H1 (cell line): Measurements from ENCODE around the gene NXN. TPM values are rescaled to one million over a fixed set of nuclear protein-coding genes. Genes with fewer than 3 reads are reported as not detected.

Experiments
- CTCF ChIA-PET: fragments of 300-600 bp; sonication (Branson Sonifier 250); formaldehyde crosslinking; loops from one replicate; lab custom pipeline; 2021; ENCODE audit not compliant: partially characterized antibody; lab: Charles Lee
- POLR2A ChIA-PET: fragments of 300-600 bp; sonication (Branson Sonifier 250); formaldehyde crosslinking; loops from one replicate; lab custom pipeline; 2021; ENCODE audit warnings: inconsistent platforms; ENCODE audit not compliant: partially characterized antibody; lab: Charles Lee
- DNase-seq, 2 experiments: peaks; one replicate each; pipeline versions ENCODE4 v3.0.0 to v3.0.0-alpha.2; 2010 to 2022; ENCODE audit warnings: low spot score in 2 of 2, low read depth in 1 of 2, mixed read lengths in 1 of 2
- FAIRE-seq: peaks from 2 replicates; lab custom pipeline; 2011; peaks lifted over from hg19 to GRCh38; lab: Jason Lieb, UNC
- H2AFZ ChIP-seq: 2 replicates; pipeline ENCODE4 v1.8.1; 2012; ENCODE audit warnings: low read length, inconsistent platforms
- H2AK5ac ChIP-seq: 2 replicates; pipeline ENCODE4 v1.6.1; 2013; ENCODE audit warnings: low read depth, low read length
- H2BK120ac ChIP-seq: replicated peaks from 2 replicates; pipeline ENCODE3; 2013; ENCODE audit warnings: low read depth, low read length, inconsistent platforms
- H2BK12ac ChIP-seq: 2 replicates; pipeline ENCODE4 v1.6.1; 2013; ENCODE audit warnings: low read depth, low read length
- H2BK15ac ChIP-seq: 2 replicates; pipeline ENCODE4 v1.6.1; 2013; ENCODE audit warnings: low read length
- H2BK20ac ChIP-seq: 2 replicates; pipeline ENCODE4 v1.6.1; 2013; ENCODE audit warnings: low read length
- H2BK5ac ChIP-seq: 2 replicates; pipeline ENCODE4 v1.6.1; 2013; ENCODE audit warnings: low read depth, low read length
- H3K14ac ChIP-seq: 2 replicates; pipeline ENCODE4 v1.6.1; 2013; ENCODE audit warnings: inconsistent platforms; ENCODE audit not compliant: insufficient read length
- H3K18ac ChIP-seq: 2 replicates; pipeline ENCODE4 v1.6.1; 2013; ENCODE audit warnings: low read length; ENCODE audit errors: extremely low read depth
- H3K23ac ChIP-seq: 2 replicates; pipeline ENCODE4 v1.6.1; 2013; ENCODE audit warnings: inconsistent platforms; ENCODE audit not compliant: insufficient read length
- H3K23me2 ChIP-seq: 2 replicates; pipeline ENCODE4 v1.6.1; 2013; ENCODE audit warnings: low read depth, low read length
- H3K27ac ChIP-seq: 2 replicates; pipeline ENCODE4 v1.6.1; 2011; ENCODE audit warnings: low read depth, low read length, inconsistent platforms
- H3K27me3 ChIP-seq, 4 experiments: replicated peaks in 1 of 4; 1 replicate in 1 of 4; 2 replicates in 3 of 4; pipeline versions ENCODE4 v1.6.1 to v1.8.1; 2011 to 2013; ENCODE audit warnings: low read length in 3 of 4, mild to moderate bottlenecking in 3 of 4, inconsistent platforms in 2 of 4, mixed read lengths in 2 of 4, moderate library complexity in 1 of 4; ENCODE audit not compliant: control insufficient read depth in 3 of 4, insufficient read depth in 3 of 4; ENCODE audit errors: extremely low read depth in 1 of 4
- H3K36me3 ChIP-seq, 4 experiments: 2 replicates each; pipeline versions ENCODE4 v1.6.1 to v1.8.1; 2011 to 2013; ENCODE audit warnings: mild to moderate bottlenecking in 4 of 4, low read length in 3 of 4, moderate library complexity in 2 of 4, control low read depth in 1 of 4, inconsistent platforms in 1 of 4; ENCODE audit not compliant: insufficient read depth in 4 of 4, control insufficient read depth in 2 of 4
- H3K4ac ChIP-seq: replicated peaks from 2 replicates; pipeline ENCODE3; 2013; ENCODE audit warnings: low read length, low read depth, mixed read lengths, inconsistent platforms; ENCODE audit not compliant: insufficient read length
- H3K4me1 ChIP-seq, 4 experiments: replicated peaks in 1 of 4; 1 replicate in 1 of 4; 2 replicates in 3 of 4; pipeline versions ENCODE4 v1.6.1 to v1.8.1; 2011 to 2013; ENCODE audit warnings: low read length in 3 of 4, inconsistent platforms in 2 of 4, mixed read lengths in 1 of 4; ENCODE audit not compliant: insufficient read depth in 4 of 4, control insufficient read depth in 3 of 4
- H3K4me2 ChIP-seq, 2 experiments: 2 replicates each; pipeline versions ENCODE4 v1.6.1 to v1.8.1; 2011 to 2013; ENCODE audit warnings: low read depth in 2 of 2, low read length in 2 of 2, control low read depth in 1 of 2, inconsistent platforms in 1 of 2, mild to moderate bottlenecking in 1 of 2; ENCODE audit not compliant: insufficient read depth in 1 of 2
- H3K4me3 ChIP-seq, 4 experiments: fragments of 200-600, 300-600 bp in 1 of 4; sonication (generic), shearing (Covaris generic), sonication (Bioruptor Twin) in 1 of 4; 2 replicates each; pipeline versions ENCODE4 v1.5.1 to v1.8.1; 2011 to 2016; ENCODE audit warnings: low read length in 4 of 4, low read depth in 3 of 4, control low read depth in 2 of 4, inconsistent platforms in 2 of 4, mild to moderate bottlenecking in 2 of 4, mixed read lengths in 1 of 4, moderate library complexity in 1 of 4; ENCODE audit not compliant: insufficient read depth in 2 of 4; ENCODE audit errors: extremely low read depth in 1 of 4
- H3K56ac ChIP-seq: replicated peaks from 2 replicates; pipeline ENCODE3; 2013; ENCODE audit warnings: low read depth, mild to moderate bottlenecking, mixed read lengths, low read length, inconsistent platforms; ENCODE audit not compliant: insufficient read length
- H3K79me1 ChIP-seq: 2 replicates; pipeline ENCODE4 v1.6.1; 2013; ENCODE audit warnings: low read depth, low read length, control low read depth
- H3K79me2 ChIP-seq, 2 experiments: 2 replicates each; pipeline versions ENCODE4 v1.6.1 to v1.8.1; 2012 to 2013; ENCODE audit warnings: low read length in 2 of 2, mild to moderate bottlenecking in 2 of 2, inconsistent platforms in 1 of 2; ENCODE audit not compliant: insufficient read depth in 2 of 2, control insufficient read depth in 1 of 2
- H3K9ac ChIP-seq, 4 experiments: replicated peaks in 1 of 4; 1 replicate in 1 of 4; 2 replicates in 3 of 4; pipeline versions ENCODE4 v1.6.1 to v1.8.1; 2011 to 2013; ENCODE audit warnings: low read depth in 3 of 4, low read length in 3 of 4, control low read depth in 2 of 4, mild to moderate bottlenecking in 2 of 4, moderate library complexity in 2 of 4, inconsistent platforms in 1 of 4; ENCODE audit errors: extremely low read depth in 1 of 4
- H3K9me3 ChIP-seq, 2 experiments: 2 replicates each; pipeline versions ENCODE4 v1.6.1 to v1.8.1; 2012 to 2013; ENCODE audit warnings: mild to moderate bottlenecking in 2 of 2, moderate library complexity in 2 of 2, control low read depth in 1 of 2, inconsistent platforms in 1 of 2, low read depth in 1 of 2, low read length in 1 of 2, mixed read lengths in 1 of 2; ENCODE audit not compliant: insufficient read depth in 2 of 2
- H4K20me1 ChIP-seq, 2 experiments: replicated peaks in 1 of 2; 2 replicates each; pipeline versions ENCODE3 to v1.8.1; 2011 to 2013; ENCODE audit warnings: inconsistent platforms in 2 of 2, low read length in 2 of 2, mild to moderate bottlenecking in 1 of 2; ENCODE audit not compliant: insufficient read depth in 2 of 2, control insufficient read depth in 1 of 2
- H4K5ac ChIP-seq: 2 replicates; pipeline ENCODE4 v1.6.1; 2013; ENCODE audit warnings: low read length, low read depth, mixed read lengths, inconsistent platforms; ENCODE audit not compliant: insufficient read length
- H4K8ac ChIP-seq: 2 replicates; pipeline ENCODE4 v1.8.0; 2013; ENCODE audit warnings: mild to moderate bottlenecking, moderate library complexity, low read length, inconsistent platforms; ENCODE audit not compliant: insufficient read depth; ENCODE audit errors: extremely low read depth
- H4K91ac ChIP-seq: replicated peaks from 2 replicates; pipeline ENCODE3; 2013; ENCODE audit warnings: low read length, mixed read lengths, inconsistent platforms; ENCODE audit not compliant: insufficient read length
- ATF2 ChIP-seq: IDR thresholded peaks from 2 replicates; pipeline ENCODE4 v1.6.1; 2012; ENCODE audit warnings: low read length, inconsistent platforms
- CBX5 ChIP-seq: fragments of 300-800, 300-1000 bp; sonication (generic); IDR thresholded peaks from 2 replicates; pipeline ENCODE4 v1.7.1; 2016; ENCODE audit warnings: antibody characterized with exemption, low read length, low read depth
- CREB1 ChIP-seq: IDR thresholded peaks from 2 replicates; pipeline ENCODE4 v1.6.1; 2012; ENCODE audit warnings: inconsistent platforms
- EP300 ChIP-seq, 2 experiments: IDR thresholded peaks; 1 replicate in 1 of 2; 2 replicates in 1 of 2; pipeline ENCODE4 v1.6.1; 2011 to 2012; ENCODE audit warnings: low read depth in 2 of 2, low read length in 2 of 2, mild to moderate bottlenecking in 2 of 2, borderline replicate concordance in 1 of 2, inconsistent platforms in 1 of 2, moderate library complexity in 1 of 2
- EZH2 ChIP-seq: fragments of 200-600 bp; sonication (generic); IDR thresholded peaks from 2 replicates; pipeline ENCODE4 v1.7.1; 2012; ENCODE audit warnings: low read depth, mild to moderate bottlenecking, moderate library complexity, low read length, inconsistent platforms; ENCODE audit not compliant: severe bottlenecking
- FOSL1 ChIP-seq: IDR thresholded peaks from 2 replicates; pipeline ENCODE4 v1.6.1; 2011; ENCODE audit warnings: mild to moderate bottlenecking, low read depth, low read length, moderate library complexity; ENCODE audit not compliant: insufficient read depth
- NRF1 ChIP-seq: IDR thresholded peaks from 2 replicates; pipeline ENCODE4 v1.6.1; 2011; ENCODE audit warnings: mild to moderate bottlenecking, low read depth, low read length, improper control_type of control experiment
- RAD21 ChIP-seq, 2 experiments: IDR thresholded peaks in 1 of 2; conservative IDR thresholded peaks in 1 of 2; 2 replicates each; pipeline ENCODE4 v1.6.1; 2011; ENCODE audit warnings: low read depth in 2 of 2, low read length in 2 of 2, improper control_type of control experiment in 1 of 2, inconsistent platforms in 1 of 2, mild to moderate bottlenecking in 1 of 2, moderate library complexity in 1 of 2
- RNF2 ChIP-seq: fragments of 200-900, 300-1000 bp; sonication (generic); IDR thresholded peaks from 2 replicates; pipeline ENCODE4 v1.7.1; 2016; ENCODE audit warnings: borderline replicate concordance, low read depth, mild to moderate bottlenecking, antibody characterized with exemption, low read length; ENCODE audit not compliant: poor library complexity, severe bottlenecking; ENCODE audit errors: missing control alignments
- SP2 ChIP-seq: IDR thresholded peaks from 2 replicates; pipeline ENCODE4 v1.6.1; 2012; ENCODE audit warnings: mild to moderate bottlenecking, low read length, inconsistent platforms
- ZNF274 ChIP-seq: IDR thresholded peaks from 2 replicates; pipeline ENCODE4 v1.7.0; 2012; ENCODE audit warnings: low read length, borderline replicate concordance; ENCODE audit errors: extremely low read depth
- WGBS, 2 experiments: shearing (Covaris generic) in 1 of 2; methylation state at CpG; one replicate each; pipeline versions ENCODE4 v1.1.6 to v1.1.7; 2013 to 2015; ENCODE audit warnings: low lambda C conversion rate in 2 of 2, mixed read lengths in 2 of 2, inconsistent platforms in 1 of 2, low coverage in 1 of 2, missing lambda C conversion rate in 1 of 2; ENCODE audit not compliant: insufficient replicate concordance in 2 of 2, insufficient coverage in 1 of 2, insufficient read length in 1 of 2; ENCODE audit errors: extremely low coverage in 1 of 2, missing lambda C conversion rate in 1 of 2; 5-methylcytosine and 5-hydroxymethylcytosine counted together
- polyA plus RNA-seq, 7 experiments: library from polyadenylated mRNA; depleted of rRNA in 3 of 7; stranded (reverse) in 5 of 7; unstranded in 2 of 7; fragments of >200 nt in 5 of 7; fragments of 200-250 nt in 2 of 7; gene quantifications; 1 replicate in 5 of 7; 2 replicates in 1 of 7; 4 replicates in 1 of 7; pipeline versions ENCODE4 v1.2.1 to v1.2.3, GENCODE V29; 2011 to 2013; ENCODE audit warnings: missing spikeins in 2 of 7, mixed read lengths in 2 of 7
- total RNA-seq: library from RNA; stranded (reverse); fragmentation: NEBNext Ultra II Directional; extraction: Animal tissue kit (Norgen Biotek cat#: 25700); gene quantifications from 2 replicates; pipeline ENCODE4 v1.2.1, GENCODE V29; 2021

Gene NXN
- total and polyA plus RNA-seq, 2 of the 8 experiments (the other 6 are each of a cell fraction or from before 2014, with no cell fraction given): 94.1 to 107 TPM

DNA sequence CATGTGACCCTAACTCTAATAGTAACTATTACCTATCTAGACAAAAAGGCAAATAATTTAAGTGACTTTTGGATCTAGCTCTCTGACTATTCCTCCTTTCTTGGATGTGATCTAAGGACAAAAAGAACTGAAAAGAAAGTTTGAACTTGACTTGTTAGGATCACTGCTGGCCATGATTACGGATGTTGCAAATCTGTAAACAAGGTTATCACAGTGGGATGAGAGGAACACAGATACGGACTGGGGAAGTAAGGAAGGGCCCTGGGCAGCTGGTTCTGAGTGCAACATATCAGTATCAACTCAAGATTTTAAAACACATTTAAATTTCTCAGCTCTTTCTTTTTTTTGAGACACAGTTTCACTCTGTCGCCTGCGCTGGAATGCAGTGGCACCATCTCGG is 118.8 kb downstream of the NXN start:
- Histone ChIP-seq H3K27me3 (no peaks in the 10 kb centered on the region), H2BK12ac (no peak overlapping the region), H3K4me2 (no peak overlapping the region), H3K27ac (no peak overlapping the region), H2AK5ac (no peak overlapping the region), H3K14ac (no peak overlapping the region), H3K4me3 (no peak overlapping the region), H2BK15ac (no peak overlapping the region), H2BK20ac (no peak overlapping the region), H3K23ac (no peak overlapping the region), H2BK5ac (no peak overlapping the region), H3K36me3 (peaks cover 0 to 5% (median 2%) of the 10 kb centered on the region in 4 experiments; a peak in 2 of 8 replicates), H3K56ac (no peak overlapping the region), H4K20me1 (peaks cover 5 to 6% of the 10 kb centered on the region in 2 experiments), H4K91ac (no peak overlapping the region), H3K9ac (no peak overlapping the region), H3K9me3 (no peaks in the 10 kb centered on the region), H2BK120ac (no peak overlapping the region), H3K23me2 (no peaks in the 10 kb centered on the region), H3K4me1 (no peaks in the 10 kb centered on the region; a peak in 1 of 7 replicates), H4K8ac (no peak overlapping the region), H3K18ac (no peak overlapping the region), H2AFZ (no peak overlapping the region), H3K79me2 (peaks cover 0 to 23% of the 10 kb centered on the region in 2 experiments; a peak in 2 of 4 replicates), H3K79me1 (peaks cover 4% of the 10 kb centered on the region; the same call in 1 of the 2 replicates), H4K5ac (no peak overlapping the region), H3K4ac (no peak overlapping the region)
- CTCF ChIA-PET: interaction anchor here (0.6 to 2.2 kb wide), 5 partner anchors 8 to 138 kb away, joined by 3 to 5 read pairs (median 4); no protein-coding TSS in a partner anchor
- DNase-seq (no peak), FAIRE-seq (no peak)
- POLR2A ChIA-PET: interaction anchor here (1.7 kb wide), 1 partner anchor 24 kb away, joined by 3 read pairs; no protein-coding TSS in a partner anchor
- 92% methylated on average over 5 of the region's 5 CpGs; no CpG with 5 or more reads in 1 of the 2 experiments for WGBS, 2 experiments
- TF ChIP-seq SP2 (no peak), RNF2 (no peak), ATF2 (no peak), NRF1 (no peak), CREB1 (no peak), FOSL1 (no peak), EP300 (IDR thresholded peaks at IDR 0.05; ENCODE audit: borderline replicate concordance in 1 of 2, low read depth in 2 of 2, low read length in 2 of 2) (no peak), RAD21 (IDR thresholded peaks at IDR 0.05 in 1 of 2, conservative IDR thresholded peaks at IDR 0.05 in 1 of 2; ENCODE audit: low read depth in 2 of 2, low read length in 2 of 2) (no peak), ZNF274 (no peak), CBX5 (no peak), EZH2 (no peak)
